Measurements from ENCODE around the gene NCAPD3. TPM values are rescaled to one million over a fixed set of nuclear protein-coding genes. Genes with fewer than 3 reads are reported as not detected.

The NCAPD3 gene
- total RNA-seq, 1 donor = 21.2 TPM

DNA sequence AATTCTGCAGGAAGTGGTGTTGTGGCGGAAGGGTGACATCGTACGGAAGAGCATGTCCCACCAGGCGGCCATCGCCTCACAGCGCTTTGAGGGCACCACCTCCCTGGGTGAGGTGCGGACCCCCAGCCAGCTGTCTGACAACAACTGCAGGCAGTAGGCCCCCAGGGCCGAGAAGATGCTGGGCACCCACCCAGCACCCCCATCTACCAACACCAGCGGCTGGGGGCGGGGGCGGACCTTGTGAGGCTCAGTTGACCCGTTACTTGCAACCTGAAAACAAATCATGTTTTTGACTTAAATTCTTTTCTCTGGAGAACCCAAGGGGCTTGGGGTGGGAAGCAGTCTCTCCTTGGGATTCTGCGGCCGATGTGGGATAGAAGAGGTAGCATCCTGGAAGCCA is 21.7 kb upstream of the NCAPD3 start:
- TF ChIP-seq, protein P1, sequence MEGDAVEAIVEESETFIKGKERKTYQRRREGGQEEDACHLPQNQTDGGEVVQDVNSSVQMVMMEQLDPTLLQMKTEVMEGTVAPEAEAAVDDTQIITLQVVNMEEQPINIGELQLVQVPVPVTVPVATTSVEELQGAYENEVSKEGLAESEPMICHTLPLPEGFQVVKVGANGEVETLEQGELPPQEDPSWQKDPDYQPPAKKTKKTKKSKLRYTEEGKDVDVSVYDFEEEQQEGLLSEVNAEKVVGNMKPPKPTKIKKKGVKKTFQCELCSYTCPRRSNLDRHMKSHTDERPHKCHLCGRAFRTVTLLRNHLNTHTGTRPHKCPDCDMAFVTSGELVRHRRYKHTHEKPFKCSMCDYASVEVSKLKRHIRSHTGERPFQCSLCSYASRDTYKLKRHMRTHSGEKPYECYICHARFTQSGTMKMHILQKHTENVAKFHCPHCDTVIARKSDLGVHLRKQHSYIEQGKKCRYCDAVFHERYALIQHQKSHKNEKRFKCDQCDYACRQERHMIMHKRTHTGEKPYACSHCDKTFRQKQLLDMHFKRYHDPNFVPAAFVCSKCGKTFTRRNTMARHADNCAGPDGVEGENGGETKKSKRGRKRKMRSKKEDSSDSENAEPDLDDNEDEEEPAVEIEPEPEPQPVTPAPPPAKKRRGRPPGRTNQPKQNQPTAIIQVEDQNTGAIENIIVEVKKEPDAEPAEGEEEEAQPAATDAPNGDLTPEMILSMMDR (IDR thresholded peaks at IDR 0.05; ENCODE audit: insufficient read depth, low read depth, low read length) = no peak
- H3K4me3 ChIP-seq (ENCODE audit: low read depth, low read length) = no peak overlapping the region
- no peak for DNase-seq (ENCODE audit: low read depth)

DNA sequence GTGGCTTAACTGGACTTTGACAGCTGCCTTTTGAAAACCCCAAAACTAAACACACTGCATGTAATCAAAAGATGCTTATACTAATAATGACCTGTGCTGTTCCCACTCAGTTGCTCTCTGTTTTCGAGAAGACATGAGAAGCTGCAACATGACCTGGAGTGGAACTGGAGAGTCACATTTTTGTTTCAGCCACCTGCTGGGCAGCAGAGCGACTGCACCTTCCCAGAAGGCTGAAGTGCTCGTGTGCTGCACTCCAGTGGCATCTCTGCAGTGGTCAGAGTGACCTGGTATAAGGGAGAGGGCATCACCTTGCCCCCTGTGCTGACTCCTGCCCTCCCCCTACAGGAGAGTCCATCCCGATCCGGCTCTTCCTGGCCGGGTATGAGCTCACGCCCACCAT is 20.8 kb upstream of the NCAPD3 start:
- TF ChIP-seq, protein P1 (IDR thresholded peaks at IDR 0.05; ENCODE audit: insufficient read depth, low read depth, low read length) = peak; percentile 56
- no peak overlapping the region for H3K4me3 ChIP-seq (ENCODE audit: low read depth, low read length)
- DNase-seq (ENCODE audit: low read depth) = peak; percentile 33

DNA sequence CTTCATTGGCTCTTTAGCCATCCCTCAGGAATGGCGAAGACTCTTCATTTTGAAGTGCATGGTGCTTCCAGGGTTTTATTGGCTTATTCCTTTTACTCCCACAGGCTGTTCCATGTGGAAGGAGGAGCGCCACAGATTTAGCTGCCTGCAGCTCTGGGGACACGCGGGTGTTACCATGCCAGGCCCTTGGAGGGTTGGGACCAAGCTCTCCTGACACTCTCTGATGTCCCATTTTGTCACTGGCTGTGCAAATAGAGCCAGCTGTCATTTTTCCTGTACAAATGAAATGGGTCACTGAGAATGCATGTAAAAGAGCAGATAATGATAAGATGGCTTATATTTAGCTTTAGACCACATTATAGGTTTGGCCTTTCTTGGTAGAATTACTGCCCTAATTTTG is 20.1 kb upstream of the NCAPD3 start:
- H3K4me3 ChIP-seq (ENCODE audit: low read depth, low read length) = no peak overlapping the region
- no peak for DNase-seq (ENCODE audit: low read depth)
- TF ChIP-seq, protein P1 (IDR thresholded peaks at IDR 0.05; ENCODE audit: insufficient read depth, low read depth, low read length) = no peak

DNA sequence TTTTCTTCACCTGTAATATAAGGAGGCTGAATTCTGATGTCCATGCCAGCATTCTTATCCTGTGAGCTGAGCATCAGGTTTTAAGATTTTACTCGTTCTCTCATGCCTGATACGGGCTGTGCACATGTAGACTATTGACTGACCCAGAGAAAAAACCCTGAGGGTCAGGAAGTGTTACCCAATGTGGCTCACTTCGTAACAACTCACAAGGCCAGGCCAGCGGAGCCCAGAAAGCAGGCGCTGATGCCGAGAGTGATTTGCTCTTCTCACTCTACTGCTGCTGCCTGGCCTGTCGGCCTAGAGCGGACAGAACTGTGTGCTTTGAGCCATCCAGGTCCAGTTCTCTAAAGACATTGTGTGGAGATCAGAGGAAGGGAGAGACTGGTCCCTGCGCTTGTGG is 18.6 kb upstream of the NCAPD3 start:
- DNase-seq (ENCODE audit: low read depth) = no peak
- TF ChIP-seq, protein P1 (IDR thresholded peaks at IDR 0.05; ENCODE audit: insufficient read depth, low read depth, low read length) = no peak
- no peak overlapping the region for H3K4me3 ChIP-seq (ENCODE audit: low read depth, low read length)

DNA sequence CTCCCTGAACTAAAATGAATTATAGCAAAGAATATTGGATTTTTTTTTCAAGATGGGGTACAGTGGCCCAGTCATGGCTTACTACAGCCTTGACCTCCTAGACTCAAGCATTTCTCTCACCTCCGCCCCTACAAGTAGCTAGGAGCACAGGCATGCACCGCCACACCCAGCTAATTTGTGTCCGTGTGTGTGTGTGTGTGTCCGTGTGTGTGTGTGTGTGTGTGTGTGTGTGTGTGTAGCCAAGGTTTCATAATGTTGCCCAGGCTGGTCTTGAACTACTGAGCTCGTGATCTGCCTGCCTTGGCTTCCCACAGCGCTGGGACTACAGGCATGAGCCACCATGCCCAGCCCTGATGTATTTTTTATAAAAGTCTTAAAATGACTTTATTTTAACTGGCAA is 16.8 kb upstream of the NCAPD3 start:
- TF ChIP-seq, protein P1 (IDR thresholded peaks at IDR 0.05; ENCODE audit: insufficient read depth, low read depth, low read length) = no peak
- DNase-seq (ENCODE audit: low read depth) = no peak
- H3K4me3 ChIP-seq (ENCODE audit: low read depth, low read length) = no peak overlapping the region

DNA sequence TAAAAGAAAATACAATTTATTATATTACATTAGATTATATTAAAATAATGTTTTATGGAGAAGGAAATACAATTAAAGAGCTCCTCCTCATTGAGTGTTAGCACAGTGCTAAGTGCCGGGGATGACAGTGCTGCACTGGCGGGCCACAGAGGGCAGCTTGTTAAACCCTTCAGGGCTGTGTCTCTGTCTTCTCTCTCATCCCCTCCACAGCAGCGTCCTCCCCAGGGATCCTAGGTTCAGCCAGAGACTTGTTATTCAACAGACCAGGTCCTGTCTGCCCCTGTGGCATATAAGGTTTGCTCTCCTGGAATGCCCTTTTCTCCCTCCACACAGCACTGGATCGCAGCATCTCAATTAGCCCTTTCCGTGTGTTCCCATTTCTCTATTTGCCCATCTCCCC is 15.2 kb upstream of the NCAPD3 start:
- no peak overlapping the region for H3K4me3 ChIP-seq (ENCODE audit: low read depth, low read length)
- no peak for DNase-seq (ENCODE audit: low read depth)
- TF ChIP-seq, protein P1 (IDR thresholded peaks at IDR 0.05; ENCODE audit: insufficient read depth, low read depth, low read length) = no peak

DNA sequence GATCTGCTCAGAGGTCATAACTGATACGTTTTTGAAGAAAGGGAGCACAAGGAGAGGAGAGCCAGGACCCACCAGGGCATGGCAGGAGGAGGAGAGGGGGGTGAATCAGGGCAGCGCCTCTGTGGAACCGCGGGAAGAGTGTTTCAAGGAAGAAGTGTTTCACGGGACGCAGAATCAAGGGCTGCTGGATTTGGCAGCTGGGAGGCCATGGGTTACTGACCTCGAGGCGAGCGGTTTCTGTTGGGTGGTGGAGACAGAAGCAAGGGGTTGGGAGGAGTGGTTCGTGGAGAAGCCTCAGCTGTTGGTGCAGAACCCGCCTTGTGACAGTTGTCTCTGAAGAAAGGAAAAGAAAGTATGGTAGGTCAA is 13.8 kb upstream of the NCAPD3 start:
- H3K4me3 ChIP-seq (ENCODE audit: low read depth, low read length) = no peak overlapping the region
- TF ChIP-seq, protein P1 (IDR thresholded peaks at IDR 0.05; ENCODE audit: insufficient read depth, low read depth, low read length) = no peak
- DNase-seq (ENCODE audit: low read depth) = no peak

Data from fibroblast of villous mesenchyme (primary cell).